ENCODE results near the gene TRIO. TPM values are rescaled to one million over a fixed set of nuclear protein-coding genes. Genes with fewer than 3 reads are reported as not detected.
A peak's percentile ranks its signal among the peaks of the same experiment; 100 is the strongest.

The TRIO gene
- total RNA-seq, 1 experiment from 2014 or later, result 88.8 TPM

- peak overlapping the region; percentile 50; the same call in 1 of the 2 replicates for H3K27ac Mint-ChIP-seq
- peaks cover 34% of the 10 kb centered on the region for H3K4me1 Mint-ChIP-seq
- peaks cover 5% of the 10 kb centered on the region; the same call in 1 of the 2 replicates for H3K36me3 Mint-ChIP-seq
- H3K4me3 Mint-ChIP-seq, result no peak overlapping the region
- no peaks in the 10 kb centered on the region for H3K9me3 Mint-ChIP-seq
- DNase-seq (ENCODE audit: low spot score) (no peak), ATAC-seq (no peak)
- no peak for TF ChIP-seq MAX (CRISPR knock-in tag; IDR thresholded peaks at IDR 0.05)
- no peak for TF ChIP-seq RELA (CRISPR knock-in tag; IDR thresholded peaks at IDR 0.05; ENCODE audit: borderline replicate concordance)
- TF ChIP-seq ZMAT4 (CRISPR knock-in tag; IDR thresholded peaks at IDR 0.05), result no peak
- no peak for TF ChIP-seq PRRX2 (CRISPR knock-in tag; IDR thresholded peaks at IDR 0.05)
- TF ChIP-seq ZNF532 (CRISPR knock-in tag; IDR thresholded peaks at IDR 0.05; ENCODE audit: borderline replicate concordance), result no peak
- TF ChIP-seq RORB (CRISPR knock-in tag; IDR thresholded peaks at IDR 0.05), result no peak
- no peak for TF ChIP-seq MXD4 (CRISPR knock-in tag; IDR thresholded peaks at IDR 0.05; ENCODE audit: borderline replicate concordance)
- CTCF ChIA-PET, result interaction anchor here (1.1 kb wide), 1 partner anchor 370 kb away, joined by 3 read pairs; no protein-coding TSS in a partner anchor
- POLR2A ChIA-PET, result no interaction called here
- no peaks in the 10 kb centered on the region for H3K27me3 Mint-ChIP-seq (ENCODE audit: low read depth)
These were observed 134.5 kb downstream of the TRIO start for GRCh38 chr5:14277385-14278320.

- H3K9me3 Mint-ChIP-seq, result no peaks in the 10 kb centered on the region
- H3K27ac Mint-ChIP-seq, result no peak overlapping the region
- peaks cover 5% of the 10 kb centered on the region; the same call in 1 of the 2 replicates for H3K36me3 Mint-ChIP-seq
- ChIA-PET POLR2A (no interaction called here), CTCF (interaction anchor here (0.6 to 2.0 kb wide), 3 partner anchors 10 to 172 kb away, joined by 3 to 15 read pairs (median 4); no protein-coding TSS in a partner anchor)
- TF ChIP-seq RELA (CRISPR knock-in tag; IDR thresholded peaks at IDR 0.05; ENCODE audit: borderline replicate concordance) (no peak), CREB1 (CRISPR knock-in tag; IDR thresholded peaks at IDR 0.05) (no peak), RORB (CRISPR knock-in tag; IDR thresholded peaks at IDR 0.05) (no peak), E2F1 (CRISPR knock-in tag; IDR thresholded peaks at IDR 0.05) (no peak), ZNF138 (CRISPR knock-in tag; conservative IDR thresholded peaks at IDR 0.05) (no peak), E2F4 (CRISPR knock-in tag; IDR thresholded peaks at IDR 0.05; ENCODE audit: borderline replicate concordance, low read depth) (no peak)
- no peaks in the 10 kb centered on the region for H3K27me3 Mint-ChIP-seq (ENCODE audit: low read depth)
- peaks cover 49% of the 10 kb centered on the region for H3K4me1 Mint-ChIP-seq
- no peak overlapping the region for H3K4me3 Mint-ChIP-seq
- ATAC-seq (no peak), DNase-seq (ENCODE audit: low spot score) (no peak)
These were observed 137.2 kb downstream of the TRIO start for GRCh38 chr5:14280294-14280854.

GRCh38 chr5:14281746-14282181, 138.6 kb downstream of the TRIO start:
- Mint-ChIP-seq H3K27ac (no peak overlapping the region), H3K36me3 (peaks cover 7% of the 10 kb centered on the region; the same call in 1 of the 2 replicates), H3K4me3 (no peak overlapping the region), H3K4me1 (peaks cover 41% of the 10 kb centered on the region), H3K27me3 (ENCODE audit: low read depth) (no peaks in the 10 kb centered on the region), H3K9me3 (no peaks in the 10 kb centered on the region)
- DNase-seq (ENCODE audit: low spot score), result no peak
- no peak for ATAC-seq
- POLR2A ChIA-PET, result no interaction called here
- CTCF ChIA-PET, result interaction anchor here (0.8 kb wide), 1 partner anchor 12 kb away, joined by 3 read pairs; no protein-coding TSS in a partner anchor
- TF ChIP-seq FOXP1 (CRISPR knock-in tag; IDR thresholded peaks at IDR 0.05; ENCODE audit: borderline replicate concordance), result no peak
- TF ChIP-seq ESRRA (CRISPR knock-in tag; IDR thresholded peaks at IDR 0.05; ENCODE audit: borderline replicate concordance), result no peak
- TF ChIP-seq ZBTB43 (CRISPR knock-in tag; IDR thresholded peaks at IDR 0.05), result no peak
- no peak for TF ChIP-seq JUN (CRISPR knock-in tag; IDR thresholded peaks at IDR 0.05)
- TF ChIP-seq IRF1 (CRISPR knock-in tag; IDR thresholded peaks at IDR 0.05), result no peak
- no peak for TF ChIP-seq NFYB (CRISPR knock-in tag; conservative IDR thresholded peaks at IDR 0.05; ENCODE audit: low read depth)
- TF ChIP-seq IRF2 (CRISPR knock-in tag; IDR thresholded peaks at IDR 0.05; ENCODE audit: borderline replicate concordance, low read depth), result no peak
- no peak for TF ChIP-seq HMGA2 (CRISPR knock-in tag; IDR thresholded peaks at IDR 0.05)
